H1 (cell line): ENCODE data around the gene WDR41. TPM values are rescaled to one million over a fixed set of nuclear protein-coding genes. Genes with fewer than 3 reads are reported as not detected.
A peak's percentile ranks its signal among the peaks of the same experiment; 100 is the strongest.

Source experiments
- CTCF ChIA-PET: fragments of 300-600 bp; sonication (Branson Sonifier 250); formaldehyde crosslinking; loops from one replicate; lab custom pipeline; 2021; ENCODE audit not compliant: partially characterized antibody; lab: Charles Lee
- POLR2A ChIA-PET: fragments of 300-600 bp; sonication (Branson Sonifier 250); formaldehyde crosslinking; loops from one replicate; lab custom pipeline; 2021; ENCODE audit warnings: inconsistent platforms; ENCODE audit not compliant: partially characterized antibody; lab: Charles Lee
- DNase-seq, 2 experiments: peaks; one replicate each; pipeline versions ENCODE4 v3.0.0 to v3.0.0-alpha.2; 2010 to 2022; ENCODE audit warnings: low spot score in 2 of 2, low read depth in 1 of 2, mixed read lengths in 1 of 2
- FAIRE-seq: peaks from 2 replicates; lab custom pipeline; 2011; peaks lifted over from hg19 to GRCh38; lab: Jason Lieb, UNC
- H2AFZ ChIP-seq: 2 replicates; pipeline ENCODE4 v1.8.1; 2012; ENCODE audit warnings: low read length, inconsistent platforms
- H2AK5ac ChIP-seq: 2 replicates; pipeline ENCODE4 v1.6.1; 2013; ENCODE audit warnings: low read depth, low read length
- H2BK120ac ChIP-seq: replicated peaks from 2 replicates; pipeline ENCODE3; 2013; ENCODE audit warnings: low read depth, low read length, inconsistent platforms
- H2BK12ac ChIP-seq: 2 replicates; pipeline ENCODE4 v1.6.1; 2013; ENCODE audit warnings: low read depth, low read length
- H2BK15ac ChIP-seq: 2 replicates; pipeline ENCODE4 v1.6.1; 2013; ENCODE audit warnings: low read length
- H2BK20ac ChIP-seq: 2 replicates; pipeline ENCODE4 v1.6.1; 2013; ENCODE audit warnings: low read length
- H2BK5ac ChIP-seq: 2 replicates; pipeline ENCODE4 v1.6.1; 2013; ENCODE audit warnings: low read depth, low read length
- H3K14ac ChIP-seq: 2 replicates; pipeline ENCODE4 v1.6.1; 2013; ENCODE audit warnings: inconsistent platforms; ENCODE audit not compliant: insufficient read length
- H3K18ac ChIP-seq: 2 replicates; pipeline ENCODE4 v1.6.1; 2013; ENCODE audit warnings: low read length; ENCODE audit errors: extremely low read depth
- H3K23ac ChIP-seq: 2 replicates; pipeline ENCODE4 v1.6.1; 2013; ENCODE audit warnings: inconsistent platforms; ENCODE audit not compliant: insufficient read length
- H3K23me2 ChIP-seq: 2 replicates; pipeline ENCODE4 v1.6.1; 2013; ENCODE audit warnings: low read depth, low read length
- H3K27ac ChIP-seq: 2 replicates; pipeline ENCODE4 v1.6.1; 2011; ENCODE audit warnings: low read depth, low read length, inconsistent platforms
- H3K27me3 ChIP-seq, 4 experiments: replicated peaks in 1 of 4; 1 replicate in 1 of 4; 2 replicates in 3 of 4; pipeline versions ENCODE4 v1.6.1 to v1.8.1; 2011 to 2013; ENCODE audit warnings: low read length in 3 of 4, mild to moderate bottlenecking in 3 of 4, inconsistent platforms in 2 of 4, mixed read lengths in 2 of 4, moderate library complexity in 1 of 4; ENCODE audit not compliant: control insufficient read depth in 3 of 4, insufficient read depth in 3 of 4; ENCODE audit errors: extremely low read depth in 1 of 4
- H3K36me3 ChIP-seq, 4 experiments: 2 replicates each; pipeline versions ENCODE4 v1.6.1 to v1.8.1; 2011 to 2013; ENCODE audit warnings: mild to moderate bottlenecking in 4 of 4, low read length in 3 of 4, moderate library complexity in 2 of 4, control low read depth in 1 of 4, inconsistent platforms in 1 of 4; ENCODE audit not compliant: insufficient read depth in 4 of 4, control insufficient read depth in 2 of 4
- H3K4ac ChIP-seq: replicated peaks from 2 replicates; pipeline ENCODE3; 2013; ENCODE audit warnings: low read length, low read depth, mixed read lengths, inconsistent platforms; ENCODE audit not compliant: insufficient read length
- H3K4me1 ChIP-seq, 4 experiments: replicated peaks in 1 of 4; 1 replicate in 1 of 4; 2 replicates in 3 of 4; pipeline versions ENCODE4 v1.6.1 to v1.8.1; 2011 to 2013; ENCODE audit warnings: low read length in 3 of 4, inconsistent platforms in 2 of 4, mixed read lengths in 1 of 4; ENCODE audit not compliant: insufficient read depth in 4 of 4, control insufficient read depth in 3 of 4
- H3K4me2 ChIP-seq, 2 experiments: 2 replicates each; pipeline versions ENCODE4 v1.6.1 to v1.8.1; 2011 to 2013; ENCODE audit warnings: low read depth in 2 of 2, low read length in 2 of 2, control low read depth in 1 of 2, inconsistent platforms in 1 of 2, mild to moderate bottlenecking in 1 of 2; ENCODE audit not compliant: insufficient read depth in 1 of 2
- H3K4me3 ChIP-seq, 4 experiments: fragments of 200-600, 300-600 bp in 1 of 4; sonication (generic), shearing (Covaris generic), sonication (Bioruptor Twin) in 1 of 4; 2 replicates each; pipeline versions ENCODE4 v1.5.1 to v1.8.1; 2011 to 2016; ENCODE audit warnings: low read length in 4 of 4, low read depth in 3 of 4, control low read depth in 2 of 4, inconsistent platforms in 2 of 4, mild to moderate bottlenecking in 2 of 4, mixed read lengths in 1 of 4, moderate library complexity in 1 of 4; ENCODE audit not compliant: insufficient read depth in 2 of 4; ENCODE audit errors: extremely low read depth in 1 of 4
- H3K56ac ChIP-seq: replicated peaks from 2 replicates; pipeline ENCODE3; 2013; ENCODE audit warnings: low read depth, mild to moderate bottlenecking, mixed read lengths, low read length, inconsistent platforms; ENCODE audit not compliant: insufficient read length
- H3K79me1 ChIP-seq: 2 replicates; pipeline ENCODE4 v1.6.1; 2013; ENCODE audit warnings: low read depth, low read length, control low read depth
- H3K79me2 ChIP-seq, 2 experiments: 2 replicates each; pipeline versions ENCODE4 v1.6.1 to v1.8.1; 2012 to 2013; ENCODE audit warnings: low read length in 2 of 2, mild to moderate bottlenecking in 2 of 2, inconsistent platforms in 1 of 2; ENCODE audit not compliant: insufficient read depth in 2 of 2, control insufficient read depth in 1 of 2
- H3K9ac ChIP-seq, 4 experiments: replicated peaks in 1 of 4; 1 replicate in 1 of 4; 2 replicates in 3 of 4; pipeline versions ENCODE4 v1.6.1 to v1.8.1; 2011 to 2013; ENCODE audit warnings: low read depth in 3 of 4, low read length in 3 of 4, control low read depth in 2 of 4, mild to moderate bottlenecking in 2 of 4, moderate library complexity in 2 of 4, inconsistent platforms in 1 of 4; ENCODE audit errors: extremely low read depth in 1 of 4
- H3K9me3 ChIP-seq, 2 experiments: 2 replicates each; pipeline versions ENCODE4 v1.6.1 to v1.8.1; 2012 to 2013; ENCODE audit warnings: mild to moderate bottlenecking in 2 of 2, moderate library complexity in 2 of 2, control low read depth in 1 of 2, inconsistent platforms in 1 of 2, low read depth in 1 of 2, low read length in 1 of 2, mixed read lengths in 1 of 2; ENCODE audit not compliant: insufficient read depth in 2 of 2
- H4K20me1 ChIP-seq, 2 experiments: replicated peaks in 1 of 2; 2 replicates each; pipeline versions ENCODE3 to v1.8.1; 2011 to 2013; ENCODE audit warnings: inconsistent platforms in 2 of 2, low read length in 2 of 2, mild to moderate bottlenecking in 1 of 2; ENCODE audit not compliant: insufficient read depth in 2 of 2, control insufficient read depth in 1 of 2
- H4K5ac ChIP-seq: 2 replicates; pipeline ENCODE4 v1.6.1; 2013; ENCODE audit warnings: low read length, low read depth, mixed read lengths, inconsistent platforms; ENCODE audit not compliant: insufficient read length
- H4K8ac ChIP-seq: 2 replicates; pipeline ENCODE4 v1.8.0; 2013; ENCODE audit warnings: mild to moderate bottlenecking, moderate library complexity, low read length, inconsistent platforms; ENCODE audit not compliant: insufficient read depth; ENCODE audit errors: extremely low read depth
- H4K91ac ChIP-seq: replicated peaks from 2 replicates; pipeline ENCODE3; 2013; ENCODE audit warnings: low read length, mixed read lengths, inconsistent platforms; ENCODE audit not compliant: insufficient read length
- CHD1 ChIP-seq: IDR thresholded peaks from 2 replicates; pipeline ENCODE4 v1.6.1; 2012; ENCODE audit warnings: low read depth, low read length, improper control_type of control experiment
- EGR1 ChIP-seq: IDR thresholded peaks from 2 replicates; pipeline ENCODE4 v1.6.1; 2011; ENCODE audit warnings: low read depth, low read length, borderline replicate concordance
- JUND ChIP-seq: IDR thresholded peaks from 2 replicates; pipeline ENCODE4 v1.6.1; 2011; ENCODE audit warnings: mild to moderate bottlenecking, improper control_type of control experiment, low read length
- MAFK ChIP-seq: IDR thresholded peaks from 2 replicates; pipeline ENCODE4 v1.6.1; 2012; ENCODE audit warnings: low read depth, mild to moderate bottlenecking, improper control_type of control experiment, low read length
- POLR2AphosphoS5 ChIP-seq: IDR thresholded peaks from 2 replicates; pipeline ENCODE4 v1.6.1; 2011; ENCODE audit warnings: low read depth, low read length
- WGBS, 2 experiments: shearing (Covaris generic) in 1 of 2; methylation state at CpG; one replicate each; pipeline versions ENCODE4 v1.1.6 to v1.1.7; 2013 to 2015; ENCODE audit warnings: low lambda C conversion rate in 2 of 2, mixed read lengths in 2 of 2, inconsistent platforms in 1 of 2, low coverage in 1 of 2, missing lambda C conversion rate in 1 of 2; ENCODE audit not compliant: insufficient replicate concordance in 2 of 2, insufficient coverage in 1 of 2, insufficient read length in 1 of 2; ENCODE audit errors: extremely low coverage in 1 of 2, missing lambda C conversion rate in 1 of 2; 5-methylcytosine and 5-hydroxymethylcytosine counted together
- long read RNA-seq, 2 experiments: library from RNA in 1 of 2; library from capped mRNA in 1 of 2; stranded (forward); transcript quantifications; one replicate each; pipeline ENCODE4 v2.0.0, GENCODE V29; 2021; ENCODE audit warnings: inconsistent platforms in 1 of 2
- polyA minus RNA-seq, 3 experiments: library from RNA; depleted of rRNA, polyadenylated mRNA; stranded (reverse); fragments of >200 nt; gene quantifications; 1 replicate in 2 of 3; 2 replicates in 1 of 3; pipeline ENCODE4 v1.2.3, GENCODE V29; 2011
- polyA plus RNA-seq, 7 experiments: library from polyadenylated mRNA; depleted of rRNA in 3 of 7; stranded (reverse) in 5 of 7; unstranded in 2 of 7; fragments of >200 nt in 5 of 7; fragments of 200-250 nt in 2 of 7; gene quantifications; 1 replicate in 5 of 7; 2 replicates in 1 of 7; 4 replicates in 1 of 7; pipeline versions ENCODE4 v1.2.1 to v1.2.3, GENCODE V29; 2011 to 2013; ENCODE audit warnings: missing spikeins in 2 of 7, mixed read lengths in 2 of 7
- total RNA-seq: library from RNA; stranded (reverse); fragmentation: NEBNext Ultra II Directional; extraction: Animal tissue kit (Norgen Biotek cat#: 25700); gene quantifications from 2 replicates; pipeline ENCODE4 v1.2.1, GENCODE V29; 2021

Gene WDR41, protein sequence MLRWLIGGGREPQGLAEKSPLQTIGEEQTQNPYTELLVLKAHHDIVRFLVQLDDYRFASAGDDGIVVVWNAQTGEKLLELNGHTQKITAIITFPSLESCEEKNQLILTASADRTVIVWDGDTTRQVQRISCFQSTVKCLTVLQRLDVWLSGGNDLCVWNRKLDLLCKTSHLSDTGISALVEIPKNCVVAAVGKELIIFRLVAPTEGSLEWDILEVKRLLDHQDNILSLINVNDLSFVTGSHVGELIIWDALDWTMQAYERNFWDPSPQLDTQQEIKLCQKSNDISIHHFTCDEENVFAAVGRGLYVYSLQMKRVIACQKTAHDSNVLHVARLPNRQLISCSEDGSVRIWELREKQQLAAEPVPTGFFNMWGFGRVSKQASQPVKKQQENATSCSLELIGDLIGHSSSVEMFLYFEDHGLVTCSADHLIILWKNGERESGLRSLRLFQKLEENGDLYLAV
- 43.0 and 44.9 TPM in 2 replicates for total RNA-seq
- 11.4 and 16.4 TPM in 2 replicates for polyA plus RNA-seq (2011; rRNA removed)
- 28.8 TPM for polyA plus RNA-seq (2011; cell fraction: cytosol; rRNA removed)
- 21.2 TPM for polyA plus RNA-seq (2011; cell fraction: nucleus; rRNA removed)
- 29.4 to 37.7 TPM (median 31.8 TPM) in 4 replicates for polyA plus RNA-seq (2012, experiment 1 of 2)
- 4.7 TPM for polyA plus RNA-seq (2012, experiment 2 of 2)
- polyA plus RNA-seq (2013, experiment 1 of 2), result 19.8 TPM
- polyA plus RNA-seq (2013, experiment 2 of 2), result 20.6 TPM
- polyA minus RNA-seq (2011; rRNA and poly(A)+ RNA removed), result 49.3 and 53.7 TPM in 2 replicates
- polyA minus RNA-seq (2011; cell fraction: cytosol; rRNA and poly(A)+ RNA removed), result 21.2 TPM
- 28.0 TPM for polyA minus RNA-seq (2011; cell fraction: nucleus; rRNA and poly(A)+ RNA removed)
- long read RNA-seq, experiment 1, transcript WDR41-201 (13 exons, 3,958 nt), result major isoform, 17 of 42 reads
- long read RNA-seq, experiment 1, partial matches to known transcripts, result 13 of 42 reads
- long read RNA-seq, experiment 1, other reads (novel, unspliced or antisense), result 12 of 42 reads
- long read RNA-seq, experiment 2, transcript WDR41-201 (13 exons, 3,958 nt), result major isoform, 26 of 35 reads
- long read RNA-seq, experiment 2, partial matches to known transcripts, result 6 of 35 reads
- long read RNA-seq, experiment 2, other reads (novel, unspliced or antisense), result 3 of 35 reads

- H3K4me3 ChIP-seq, result peak within 1 kb of the TSS; percentile 63 to 86 (median 80)
- H3K79me2 ChIP-seq, result peaks cover 0 to 17% of the 10 kb centered on the region in 2 experiments; a peak in 2 of 4 replicates
- no peak within 1 kb of the TSS for H2AK5ac ChIP-seq
- H3K56ac ChIP-seq, result peak within 1 kb of the TSS; percentile 95
- H3K14ac ChIP-seq, result no peak within 1 kb of the TSS
- peak; percentile 61 to 96 for DNase-seq
- H3K4ac ChIP-seq, result no peak within 1 kb of the TSS
- no peaks in the 10 kb centered on the region for H3K79me1 ChIP-seq
- no peak within 1 kb of the TSS for H3K23ac ChIP-seq
- peak within 1 kb of the TSS; percentile 84 for H4K8ac ChIP-seq
- H3K23me2 ChIP-seq, result no peaks in the 10 kb centered on the region
- 1% methylated on average over 83 of the region's 90 CpGs; no CpG with 5 or more reads in 1 of the 2 experiments for WGBS, 2 experiments
- H2BK20ac ChIP-seq, result no peak within 1 kb of the TSS
- peak within 1 kb of the TSS; percentile 1; the same call in 1 of the 2 replicates for H2BK12ac ChIP-seq
- peak within 1 kb of the TSS; percentile 83 for H2BK120ac ChIP-seq
- ChIA-PET CTCF (interaction anchor here (0.5 to 2.5 kb wide), 13 partner anchors 10 to 595 kb away, joined by 3 to 8 read pairs (median 3); no protein-coding TSS in a partner anchor), POLR2A (interaction anchor here (0.6 to 2.1 kb wide), 8 partner anchors 9 to 631 kb away, joined by 3 to 17 read pairs (median 4); partner anchors contain the start of genes OTP and ZBED3)
- no peaks in the 10 kb centered on the region for H4K20me1 ChIP-seq
- no peak for FAIRE-seq
- H3K4me1 ChIP-seq, result peaks cover 0 to 2% (median 0%) of the 10 kb centered on the region in 4 experiments; a peak in 3 of 7 replicates
- H4K91ac ChIP-seq, result no peak within 1 kb of the TSS
- peak within 1 kb of the TSS; percentile 35 to 66 for H3K4me2 ChIP-seq
- H2AFZ ChIP-seq, result peak within 1 kb of the TSS; percentile 93
- no peaks in the 10 kb centered on the region for H3K9me3 ChIP-seq
- H3K36me3 ChIP-seq, result peaks cover 0 to 3% (median 1%) of the 10 kb centered on the region in 4 experiments; a peak in 4 of 8 replicates
- H3K9ac ChIP-seq, result peak within 1 kb of the TSS; percentile 63 to 90 (median 82)
- peak within 1 kb of the TSS; percentile 90 for H4K5ac ChIP-seq
- H3K27me3 ChIP-seq, result no peaks in the 10 kb centered on the region
- no peak within 1 kb of the TSS for H2BK15ac ChIP-seq
- H3K18ac ChIP-seq, result peak within 1 kb of the TSS; percentile 94; the same call in 1 of the 2 replicates
- peak within 1 kb of the TSS; percentile 79; the same call in 1 of the 2 replicates for H3K27ac ChIP-seq
- H2BK5ac ChIP-seq, result peak within 1 kb of the TSS; percentile 89; the same call in 1 of the 2 replicates
- no peak for TF ChIP-seq JUND
- TF ChIP-seq POLR2AphosphoS5, result peak; percentile 70; the same call in 1 of the 2 replicates
- TF ChIP-seq EGR1, result peak; percentile 89; the same call in 1 of the 2 replicates
- TF ChIP-seq CHD1, result no peak
- TF ChIP-seq MAFK, result no peak
These were observed at the start of gene WDR41 for GRCh38 chr5:77491783-77492652. Gene WDR41 (minus strand): TSS chr5:77492316. CDS start chr5:77492220, 96 bp downstream.
